ENCODE data around the gene SOX6. TPM values are rescaled to one million over a fixed set of nuclear protein-coding genes. Genes with fewer than 3 reads are reported as not detected.

Gene SOX6
- total RNA-seq, 4 donors from 2014 or later, result 5.7 to 23.8 (median 18.4) TPM

DNA sequence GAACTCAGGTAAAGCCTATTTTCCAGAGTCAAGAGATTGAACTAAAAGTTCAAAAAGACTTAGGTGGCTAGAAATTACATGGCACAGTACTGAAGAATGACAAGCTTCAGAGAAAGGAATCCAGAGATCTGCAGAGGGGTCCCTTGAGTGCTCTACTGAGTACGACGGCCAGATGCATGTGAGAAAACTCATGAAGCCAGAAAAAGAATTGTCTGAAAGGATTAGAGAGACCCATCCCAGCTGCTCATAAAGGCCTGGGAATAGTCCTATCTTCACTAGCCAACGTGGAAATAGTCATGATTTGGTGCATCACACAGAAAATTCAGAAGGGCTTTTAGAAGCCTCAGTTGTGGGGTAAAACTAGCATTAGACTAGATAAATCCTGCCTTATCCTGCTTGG is 91.3 kb downstream of the SOX6 start:
- Histone ChIP-seq H3K9me3 (peaks cover 0 to 14% (median 5%) of the 10 kb centered on the region in 4 donors), H3K27ac (no peak overlapping the region), H3K36me3 (no peaks in the 10 kb centered on the region), H3K27me3 (no peaks in the 10 kb centered on the region), H3K4me3 (no peak overlapping the region), H3K4me1 (peaks cover 0 to 4% (median 0%) of the 10 kb centered on the region in 4 donors)
- WGBS, 2 donors, result 69 to 71% methylated on average over 3 of the region's 3 CpGs
- no peak for TF ChIP-seq POLR2A (IDR thresholded peaks at IDR 0.05)
- no peak for TF ChIP-seq EP300 (IDR thresholded peaks at IDR 0.05)
- TF ChIP-seq, protein P1, sequence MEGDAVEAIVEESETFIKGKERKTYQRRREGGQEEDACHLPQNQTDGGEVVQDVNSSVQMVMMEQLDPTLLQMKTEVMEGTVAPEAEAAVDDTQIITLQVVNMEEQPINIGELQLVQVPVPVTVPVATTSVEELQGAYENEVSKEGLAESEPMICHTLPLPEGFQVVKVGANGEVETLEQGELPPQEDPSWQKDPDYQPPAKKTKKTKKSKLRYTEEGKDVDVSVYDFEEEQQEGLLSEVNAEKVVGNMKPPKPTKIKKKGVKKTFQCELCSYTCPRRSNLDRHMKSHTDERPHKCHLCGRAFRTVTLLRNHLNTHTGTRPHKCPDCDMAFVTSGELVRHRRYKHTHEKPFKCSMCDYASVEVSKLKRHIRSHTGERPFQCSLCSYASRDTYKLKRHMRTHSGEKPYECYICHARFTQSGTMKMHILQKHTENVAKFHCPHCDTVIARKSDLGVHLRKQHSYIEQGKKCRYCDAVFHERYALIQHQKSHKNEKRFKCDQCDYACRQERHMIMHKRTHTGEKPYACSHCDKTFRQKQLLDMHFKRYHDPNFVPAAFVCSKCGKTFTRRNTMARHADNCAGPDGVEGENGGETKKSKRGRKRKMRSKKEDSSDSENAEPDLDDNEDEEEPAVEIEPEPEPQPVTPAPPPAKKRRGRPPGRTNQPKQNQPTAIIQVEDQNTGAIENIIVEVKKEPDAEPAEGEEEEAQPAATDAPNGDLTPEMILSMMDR (IDR thresholded peaks at IDR 0.05), result no peak
- no peak for DNase-seq (ENCODE audit: low spot score in 2 of 2)

DNA sequence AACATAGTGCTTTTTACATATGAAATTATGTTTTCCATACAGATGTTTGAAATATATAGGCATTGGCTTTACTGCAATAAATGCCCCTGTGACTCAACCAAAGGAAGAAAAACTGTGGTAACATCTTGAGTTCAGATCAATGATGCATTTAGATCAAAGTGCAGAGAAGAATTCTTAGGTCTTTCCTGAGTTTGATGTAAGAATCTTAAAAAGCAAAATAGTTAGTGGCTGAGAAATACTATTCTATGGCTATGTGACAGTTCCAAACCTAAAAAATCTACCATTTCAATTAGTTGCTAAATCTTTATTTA is 93.7 kb downstream of the SOX6 start:
- no peak for DNase-seq (ENCODE audit: low spot score in 2 of 2)
- TF ChIP-seq POLR2A (IDR thresholded peaks at IDR 0.05) (no peak), EP300 (IDR thresholded peaks at IDR 0.05) (no peak)
- TF ChIP-seq, protein P1 (IDR thresholded peaks at IDR 0.05), result no peak
- H3K9me3 ChIP-seq, result peaks cover 0 to 9% (median 2%) of the 10 kb centered on the region in 4 donors

DNA sequence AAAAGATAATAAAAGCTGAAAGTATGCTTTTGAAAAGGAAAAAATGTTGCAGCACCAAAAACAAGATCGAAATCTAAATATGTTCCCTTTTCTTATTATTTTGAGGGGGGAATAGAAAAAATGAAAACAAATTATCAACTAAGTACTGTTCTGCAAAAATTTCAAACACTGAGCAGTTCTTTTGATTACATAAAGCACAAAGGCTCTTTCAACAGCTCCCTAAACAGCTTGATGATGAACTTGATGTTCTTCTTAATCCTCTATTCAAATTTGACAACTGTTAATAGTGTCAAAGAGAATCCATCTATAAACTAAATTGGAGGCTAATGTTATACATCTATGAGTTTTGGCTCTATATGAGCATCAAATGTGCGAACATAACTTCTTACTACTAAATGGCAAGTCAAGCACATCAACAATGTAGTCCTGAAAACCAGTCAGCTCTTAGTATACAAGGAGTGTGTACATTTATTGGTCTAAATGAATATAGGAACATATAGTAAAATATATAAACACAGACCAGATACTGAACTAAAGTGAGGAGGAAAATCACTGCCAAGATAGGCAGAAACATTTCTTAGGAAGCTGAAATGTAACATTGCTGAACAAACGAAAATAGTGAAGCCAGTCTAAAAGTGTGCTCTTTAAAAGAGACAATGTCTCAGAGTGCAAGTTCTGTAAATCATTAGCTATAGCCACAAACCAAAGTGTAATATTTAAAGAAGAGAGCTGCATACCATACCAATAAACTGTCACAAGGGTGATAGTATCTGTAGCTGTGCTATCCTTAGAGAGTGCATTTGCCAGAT is 94.3 kb downstream of the SOX6 start:
- Histone ChIP-seq H3K4me1 (peaks cover 0 to 4% (median 0%) of the 10 kb centered on the region in 4 donors), H3K4me3 (no peak overlapping the region)
- WGBS, 2 donors, result 63 to 70% methylated on average over 3 of the region's 3 CpGs

More for the DNA sequence above, 93.7 kb downstream of the SOX6 start:
- H3K4me3 ChIP-seq, result no peak overlapping the region
- H3K4me1 ChIP-seq, result peaks cover 0 to 4% (median 0%) of the 10 kb centered on the region in 4 donors
- no peaks in the 10 kb centered on the region for H3K27me3 ChIP-seq
- no peaks in the 10 kb centered on the region for H3K36me3 ChIP-seq
- no peak overlapping the region for H3K27ac ChIP-seq

DNA sequence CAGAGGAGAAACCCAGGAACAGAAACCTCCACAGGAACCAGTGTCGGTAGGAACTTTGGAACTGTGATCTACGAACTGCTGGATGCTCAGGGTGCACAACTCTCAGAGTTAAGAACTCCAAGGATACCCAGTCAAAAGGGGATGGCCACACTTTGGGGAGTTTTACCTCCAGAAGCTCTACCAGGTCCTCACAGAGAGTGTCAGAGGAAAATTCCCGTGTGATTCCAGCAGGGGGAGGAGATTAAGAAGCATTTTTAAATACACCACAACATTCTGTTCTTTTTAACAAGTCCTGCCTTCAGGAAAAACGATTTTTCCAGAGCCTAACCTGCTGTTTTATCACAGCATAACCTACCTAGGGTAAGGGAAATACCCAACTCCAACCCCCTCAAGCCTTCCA is 104.0 kb downstream of the SOX6 start:
- Histone ChIP-seq H3K9me3 (no peaks in the 10 kb centered on the region), H3K36me3 (no peaks in the 10 kb centered on the region), H3K27ac (no peak overlapping the region), H3K4me1 (no peaks in the 10 kb centered on the region), H3K27me3 (no peaks in the 10 kb centered on the region), H3K4me3 (no peak overlapping the region)
- no peak for DNase-seq (ENCODE audit: low spot score in 2 of 2)
- WGBS, 2 donors, result 68 to 74% methylated on average over 4 of the region's 4 CpGs
- TF ChIP-seq, protein P1 (IDR thresholded peaks at IDR 0.05), result no peak
- no peak for TF ChIP-seq EP300 (IDR thresholded peaks at IDR 0.05)
- no peak for TF ChIP-seq POLR2A (IDR thresholded peaks at IDR 0.05)

More for the DNA sequence above, 94.3 kb downstream of the SOX6 start:
- Histone ChIP-seq H3K9me3 (peaks cover 0 to 7% (median 2%) of the 10 kb centered on the region in 4 donors), H3K27me3 (no peaks in the 10 kb centered on the region), H3K27ac (peak overlapping the region in 1 of 4 donors; percentile 9), H3K36me3 (no peaks in the 10 kb centered on the region)
- DNase-seq (ENCODE audit: low spot score in 2 of 2), result no peak
- TF ChIP-seq, protein P1 (IDR thresholded peaks at IDR 0.05), result no peak
- no peak for TF ChIP-seq EP300 (IDR thresholded peaks at IDR 0.05)
- TF ChIP-seq POLR2A (IDR thresholded peaks at IDR 0.05), result no peak

DNA sequence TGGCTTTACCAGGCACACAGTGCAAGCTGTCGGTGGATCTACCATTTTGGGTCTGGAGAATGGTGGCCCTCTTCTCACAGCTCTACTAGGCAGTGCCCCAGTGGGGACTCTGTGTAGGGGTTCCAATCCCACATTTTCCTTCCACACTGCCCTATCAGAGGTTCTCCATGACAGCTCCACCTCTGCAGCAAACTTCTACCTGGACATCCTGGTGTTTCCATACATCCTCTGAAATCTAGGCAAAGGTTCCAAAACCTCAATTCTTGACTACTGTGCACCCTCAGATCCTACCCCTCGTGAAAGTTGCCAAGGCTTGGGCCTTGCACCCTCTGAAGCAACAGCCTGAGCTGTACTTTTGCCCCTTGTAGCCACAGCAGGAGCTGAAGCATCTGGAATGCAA is 108.1 kb downstream of the SOX6 start:
- DNase-seq (ENCODE audit: low spot score in 2 of 2), result no peak
- Histone ChIP-seq H3K9me3 (peaks cover 0 to 3% (median 0%) of the 10 kb centered on the region in 4 donors), H3K36me3 (no peaks in the 10 kb centered on the region), H3K4me1 (no peaks in the 10 kb centered on the region), H3K4me3 (no peak overlapping the region), H3K27ac (no peak overlapping the region), H3K27me3 (no peaks in the 10 kb centered on the region)
- 81 to 96% methylated on average over 2 of the region's 2 CpGs for WGBS, 2 donors
- TF ChIP-seq EP300 (IDR thresholded peaks at IDR 0.05) (no peak), POLR2A (IDR thresholded peaks at IDR 0.05) (no peak)
- TF ChIP-seq, protein P1 (IDR thresholded peaks at IDR 0.05), result no peak
